HG03520 (cell line): ENCODE data around the gene CXCR6.
"Not testable (repeated sequence)": the region's sequence is repeated elsewhere in the genome, so short reads cannot be mapped to it uniquely, and the experiment has no call there.

Experiments used
- ATAC-seq: cut with Tn5 transposase; IDR thresholded peaks from one replicate; pipeline ENCODE4 v1.9.1; 2021; ENCODE audit warnings: mild to moderate bottlenecking, moderate library complexity; ENCODE audit not compliant: unreplicated experiment

CXCR6 gene

DNA sequence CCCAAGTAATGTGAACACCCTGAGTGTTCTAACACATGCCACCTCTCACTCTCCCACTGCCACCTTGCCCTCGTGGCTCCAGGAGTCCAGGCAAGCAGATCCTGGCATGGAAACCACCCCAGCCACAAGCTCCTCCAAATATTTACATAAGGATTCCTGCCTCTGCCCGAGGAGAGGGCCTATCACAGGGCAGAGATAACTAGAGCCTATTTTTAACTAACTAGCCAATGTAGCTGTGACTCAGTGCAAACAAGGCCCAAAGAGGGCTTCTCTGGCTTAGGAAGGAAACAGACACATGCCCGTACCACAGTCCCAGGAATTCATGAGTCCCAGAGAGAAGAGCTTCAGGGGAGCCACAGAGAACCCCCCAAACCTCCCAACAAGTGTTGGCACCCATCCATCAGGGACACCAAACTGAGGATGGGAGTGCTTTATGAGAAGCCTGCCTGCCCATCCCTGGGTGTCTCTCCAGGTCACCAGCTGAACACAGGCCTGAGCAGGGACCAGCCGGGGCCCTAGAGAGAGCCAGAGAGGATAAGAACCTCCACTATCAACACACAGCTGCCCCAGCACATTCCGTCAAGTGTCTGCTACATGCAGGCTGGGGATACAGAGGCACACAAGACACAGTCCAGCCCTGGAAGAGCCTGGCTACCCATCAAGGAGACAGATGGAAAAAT lies 43.2 kb downstream of the CXCR6 start:
- no peak for ATAC-seq

- no peak for ATAC-seq
Observed at GRCh38 chr3:45987368-45988291, 44.4 kb downstream of the CXCR6 start.

DNA sequence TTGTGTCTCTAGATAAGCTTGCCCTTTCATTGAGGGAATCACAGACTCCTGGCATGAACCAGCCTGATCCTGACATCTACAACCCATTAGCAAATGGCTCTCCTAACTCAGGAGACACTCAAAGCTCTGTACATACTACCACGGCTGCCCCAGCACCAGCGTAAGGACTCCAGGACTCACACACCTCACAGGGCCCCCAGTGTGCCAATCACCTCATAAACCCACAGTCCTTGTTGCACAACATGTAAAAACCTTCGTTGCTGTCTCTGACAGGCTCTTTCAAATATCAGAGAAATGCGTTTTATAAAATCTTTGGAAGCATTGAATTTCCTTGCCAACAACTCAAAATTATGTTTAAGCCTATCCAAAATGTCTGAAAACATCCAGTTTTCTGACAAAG lies 45.1 kb downstream of the CXCR6 start:
- no peak for ATAC-seq

DNA sequence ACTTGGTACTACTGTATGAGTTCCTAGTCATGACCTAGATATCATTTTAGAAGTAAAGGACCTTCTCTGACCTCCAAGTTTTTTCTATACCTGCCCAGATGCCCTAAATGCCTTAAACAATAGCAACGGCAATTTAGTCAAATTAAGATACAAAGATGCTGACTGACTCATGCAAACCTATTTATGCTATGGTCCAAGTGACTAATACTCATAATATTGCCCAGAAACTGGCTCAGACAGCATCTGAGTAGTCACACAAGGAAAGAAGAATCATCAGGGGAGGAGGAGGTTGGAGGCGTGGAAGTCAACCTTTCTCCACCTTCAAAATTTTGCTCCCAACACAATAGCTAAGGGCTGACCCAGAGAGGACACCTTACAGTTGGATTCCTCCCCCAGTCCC lies 45.5 kb downstream of the CXCR6 start:
- no peak for ATAC-seq

- no peak for ATAC-seq
Observed at GRCh38 chr3:45990181-45990580, 46.9 kb downstream of the CXCR6 start.

DNA sequence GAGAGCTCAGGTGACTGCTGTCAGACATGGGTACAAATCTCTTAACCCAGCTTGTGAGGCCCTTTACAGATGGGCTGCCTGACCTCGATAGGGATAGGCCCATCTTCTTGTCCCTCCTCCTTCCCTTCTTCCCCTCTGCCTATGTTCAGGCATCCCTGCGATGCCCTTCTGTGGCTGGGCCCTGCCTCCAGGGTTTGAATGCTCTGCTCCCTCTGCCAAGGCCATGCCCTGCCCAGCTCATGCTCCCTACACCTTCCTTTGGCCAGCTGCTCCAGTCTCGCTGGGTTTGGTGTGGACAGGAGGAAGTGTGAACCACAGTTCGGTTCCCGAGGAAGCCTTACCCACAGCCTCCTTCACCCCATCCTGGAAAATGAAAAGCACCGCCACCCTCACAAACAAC lies 48.1 kb downstream of the CXCR6 start:
- no peak for ATAC-seq

DNA sequence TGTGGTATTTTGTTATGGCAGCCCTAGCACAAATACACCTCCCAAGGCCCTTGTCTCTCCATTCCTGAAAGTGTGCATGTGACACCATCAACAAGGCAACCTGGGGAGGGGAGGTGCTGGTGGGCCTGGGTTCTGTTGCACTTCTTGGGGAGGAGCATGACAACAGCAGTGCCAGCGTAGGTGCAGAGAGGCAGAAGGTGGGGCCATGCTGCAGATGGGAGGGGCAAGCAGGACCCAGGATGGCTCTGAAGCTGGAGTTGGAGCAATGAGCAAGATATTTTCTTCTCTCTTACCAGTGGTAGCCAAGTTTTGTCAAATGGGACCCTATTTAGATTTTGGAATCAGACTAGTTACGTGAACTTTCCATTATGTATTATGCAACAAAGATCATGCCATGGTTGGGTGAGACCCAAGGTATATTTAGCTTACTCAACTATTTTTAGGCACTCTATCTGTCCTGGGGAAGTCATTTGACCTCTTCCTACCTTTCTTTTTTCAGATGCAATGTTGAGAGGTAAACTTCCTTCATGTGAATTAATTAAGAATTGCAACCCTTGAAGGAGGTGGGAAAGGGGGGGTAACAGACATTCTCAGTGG lies 49.0 kb downstream of the CXCR6 start:
- no peak for ATAC-seq

GRCh38 chr3:45992821-45993221 lies 49.6 kb downstream of the CXCR6 start:
- no peak for ATAC-seq

DNA sequence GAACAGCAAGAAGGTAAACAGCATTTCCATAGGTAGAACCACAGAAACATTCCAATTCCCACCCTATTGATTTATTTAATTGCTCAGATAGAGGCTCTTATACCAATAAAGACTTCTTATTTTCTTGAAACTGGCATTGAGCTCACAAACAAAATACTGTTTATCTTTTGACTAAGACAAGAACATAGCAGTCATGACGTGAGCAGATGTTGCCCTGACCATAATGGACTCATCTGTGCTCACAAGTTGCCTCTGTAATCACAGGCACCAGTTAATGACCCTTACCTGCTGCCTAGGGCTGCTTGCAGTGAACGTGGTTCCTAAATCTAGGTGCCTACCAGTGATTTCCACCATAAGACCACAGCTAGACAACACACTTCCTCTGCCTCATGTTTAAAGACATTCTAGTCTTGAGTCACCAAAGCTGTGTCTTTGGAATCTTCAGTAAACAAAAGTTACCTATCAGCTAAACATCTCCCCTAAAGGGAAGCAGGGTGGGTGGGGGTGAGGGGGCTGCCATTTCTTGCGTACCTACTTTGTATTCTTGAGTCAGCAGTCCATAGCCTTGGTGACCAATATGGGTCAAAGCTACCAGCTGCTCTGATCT lies 50.3 kb downstream of the CXCR6 start:
- no peak for ATAC-seq

DNA sequence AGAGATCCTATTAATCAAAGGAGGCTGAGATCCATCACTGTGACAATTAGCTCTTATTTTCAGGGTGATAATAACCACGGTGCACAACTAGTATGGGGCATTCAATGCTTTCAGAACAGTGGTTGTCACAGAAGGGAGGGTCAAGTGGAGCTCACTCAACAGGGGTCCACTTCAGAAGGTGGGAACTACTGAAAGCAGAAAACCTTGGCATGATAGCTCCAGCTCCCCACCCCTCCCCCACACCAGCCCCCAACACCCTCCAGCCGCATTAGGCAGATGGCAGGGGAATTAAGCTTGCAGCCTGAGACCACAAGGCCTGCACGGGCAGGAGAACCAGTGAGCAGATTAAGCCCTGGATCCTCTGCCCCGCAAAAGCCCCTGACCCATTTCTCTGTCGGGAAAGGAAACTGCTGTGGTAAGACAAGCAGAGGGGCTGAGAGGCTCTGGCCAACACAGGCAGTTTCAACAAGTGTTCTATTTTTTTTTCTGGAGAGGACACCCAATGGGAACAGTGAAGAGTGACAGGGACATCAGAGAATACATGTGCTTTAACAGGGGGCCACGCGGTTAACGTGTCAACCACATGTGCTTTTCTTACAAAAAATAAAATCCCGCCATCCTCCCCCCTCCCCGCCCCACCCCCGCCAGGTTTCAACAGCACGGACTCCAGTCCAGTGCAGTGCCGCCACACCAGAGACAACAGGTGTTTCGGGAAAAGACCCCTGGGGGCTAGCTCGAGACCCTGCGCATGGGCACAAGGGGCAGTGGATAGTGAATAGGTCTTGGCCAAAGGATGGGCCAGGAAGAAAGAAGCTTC lies 51.4 kb downstream of the CXCR6 start:
- peak; percentile 11 for ATAC-seq

- peak; percentile 83 for ATAC-seq
Observed at GRCh38 chr3:45995236-45996192, 52.2 kb downstream of the CXCR6 start, which contains the start of gene FYCO1. FYCO1 (minus strand) TSS chr3:45995824; CDS start chr3:45984910, 10,914 bp downstream.

DNA sequence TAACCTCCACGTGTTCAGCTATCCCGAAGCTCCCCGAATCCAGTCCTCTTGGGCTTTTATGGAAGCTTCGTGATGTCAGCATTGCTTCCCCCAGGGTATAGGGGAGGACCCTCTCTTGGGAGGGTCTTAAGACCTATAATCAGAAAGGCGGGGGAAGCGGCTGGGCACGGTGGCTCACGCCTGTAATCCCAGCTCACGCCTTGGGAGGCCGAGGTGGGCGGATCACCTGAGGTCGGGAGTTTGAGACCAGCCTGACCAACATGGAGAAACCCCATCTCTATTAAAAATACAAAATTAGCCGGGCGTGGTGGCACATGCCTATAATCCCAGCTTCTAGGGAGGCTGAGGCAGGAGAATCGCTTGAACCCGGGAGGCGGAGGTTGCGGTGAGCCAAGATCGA lies 54.2 kb downstream of the CXCR6 start:
- ATAC-seq: not testable (repeated sequence)

DNA sequence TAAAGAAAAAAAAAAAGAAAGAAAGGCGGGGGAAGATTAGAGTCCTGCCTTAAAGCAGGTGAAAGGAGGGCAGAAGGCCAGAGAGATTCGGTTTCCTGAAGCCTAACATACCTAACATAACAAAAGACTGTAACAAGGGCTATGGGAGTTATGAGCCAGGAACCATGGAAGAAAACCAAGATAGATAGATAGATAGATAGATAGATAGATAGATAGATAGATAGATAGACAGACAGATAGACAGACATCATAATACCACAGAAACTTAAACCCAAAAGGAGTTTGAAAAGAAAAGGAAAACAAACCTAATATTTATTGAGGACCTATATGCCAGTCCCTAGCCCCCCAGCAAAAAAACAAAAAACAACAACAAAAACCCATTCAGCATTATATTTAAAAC lies 54.7 kb downstream of the CXCR6 start:
- ATAC-seq: no peak
